Hepatocyte (in vitro differentiated cells): Measurements from ENCODE around the gene UGT1A10. TPM values are rescaled to one million over a fixed set of nuclear protein-coding genes. Genes with fewer than 3 reads are reported as not detected.
"Not testable (repeated sequence)": the region's sequence is repeated elsewhere in the genome, so short reads cannot be mapped to it uniquely, and the experiment has no call there.

Experiments used
- DNase-seq: peaks from one replicate; pipeline ENCODE4 v3.0.0-alpha.2; 2016; ENCODE audit warnings: low spot score
- H2AFZ ChIP-seq: fragments of 200-600 bp; sonication (generic); 2 replicates; pipeline ENCODE4 v1.6.0; 2016; ENCODE audit warnings: antibody characterized with exemption, mild to moderate bottlenecking
- H3K27ac ChIP-seq: fragments of 200-600 bp; sonication (generic); 2 replicates; pipeline ENCODE4 v1.5.1; 2016; ENCODE audit warnings: mild to moderate bottlenecking
- H3K27me3 ChIP-seq: fragments of 200-600 bp; sonication (generic); 2 replicates; pipeline ENCODE4 v1.6.1; 2016
- H3K36me3 ChIP-seq: fragments of 200-600 bp; sonication (generic); replicated peaks from 2 replicates; pipeline ENCODE4 v1.5.1; 2016; ENCODE audit warnings: low read depth; ENCODE audit not compliant: insufficient read depth
- H3K4me1 ChIP-seq: fragments of 200-600 bp; sonication (generic); 2 replicates; pipeline ENCODE4 v1.5.1; 2016; ENCODE audit warnings: mild to moderate bottlenecking, moderate library complexity; ENCODE audit not compliant: insufficient read depth
- H3K4me2 ChIP-seq: fragments of 200-600 bp; sonication (generic); 2 replicates; pipeline ENCODE4 v1.6.0; 2016
- H3K4me3 ChIP-seq: fragments of 200-600 bp; sonication (generic); 2 replicates; pipeline ENCODE4 v1.5.1; 2016; ENCODE audit warnings: mild to moderate bottlenecking
- H3K79me2 ChIP-seq: fragments of 200-600 bp; sonication (generic); 2 replicates; pipeline ENCODE4 v1.6.0; 2017; ENCODE audit warnings: mild to moderate bottlenecking
- H3K9me2 ChIP-seq: fragments of 200-600 bp; sonication (generic); replicated peaks from 2 replicates; pipeline ENCODE4 v1.6.0; 2017; ENCODE audit warnings: mild to moderate bottlenecking; ENCODE audit not compliant: insufficient read depth
- H3K9me3 ChIP-seq: fragments of 200-600 bp; sonication (generic); 2 replicates; pipeline ENCODE4 v1.5.1; 2016; ENCODE audit warnings: low read depth, mild to moderate bottlenecking
- H4K20me1 ChIP-seq: fragments of 200-600 bp; sonication (generic); 2 replicates; pipeline ENCODE4 v1.6.0; 2016; ENCODE audit warnings: mild to moderate bottlenecking; ENCODE audit not compliant: insufficient read depth, poor library complexity, severe bottlenecking
- EZH2 ChIP-seq: fragments of 200-600 bp; sonication (generic); IDR thresholded peaks from 2 replicates; pipeline ENCODE4 v1.6.1; 2016; ENCODE audit warnings: antibody characterized with exemption, mild to moderate bottlenecking, borderline replicate concordance
- EZH2phosphoT487 ChIP-seq: fragments of 200-600 bp; sonication (generic); IDR thresholded peaks from one replicate; pipeline ENCODE4 v1.6.1; 2018; ENCODE audit warnings: antibody characterized with exemption, mild to moderate bottlenecking, low read depth, moderate library complexity; ENCODE audit not compliant: unreplicated experiment, severe bottlenecking
- whole genome bisulfite sequencing: methylation state at CpG from one replicate; pipeline ENCODE4 v1.1.6; 2016; ENCODE audit warnings: low lambda C conversion rate; ENCODE audit errors: missing lambda C conversion rate; 5-methylcytosine and 5-hydroxymethylcytosine counted together
- polyA plus RNA-seq: library from polyadenylated mRNA; unstranded; fragments of >200 nt; fragmentation: Nextera tagmentation; extraction: Ambion mirVana; gene quantifications from 2 replicates; pipeline ENCODE4 v1.2.1, GENCODE V29; 2016
- total RNA-seq: library from RNA; depleted of rRNA; stranded (reverse); fragments of >200 nt; gene quantifications from 2 replicates; pipeline ENCODE4 v1.2.3, GENCODE V29; 2014
- TF ChIP-seq, protein P1 (sequence below): fragments of 200-600 bp; sonication (generic); IDR thresholded peaks from 2 replicates; pipeline ENCODE4 v1.5.1; 2016; ENCODE audit warnings: antibody characterized with exemption, mild to moderate bottlenecking; ENCODE audit not compliant: poor library complexity

UGT1A10 gene
- total and polyA plus RNA-seq, 2 experiments from 2014 or later = not detected

DNA sequence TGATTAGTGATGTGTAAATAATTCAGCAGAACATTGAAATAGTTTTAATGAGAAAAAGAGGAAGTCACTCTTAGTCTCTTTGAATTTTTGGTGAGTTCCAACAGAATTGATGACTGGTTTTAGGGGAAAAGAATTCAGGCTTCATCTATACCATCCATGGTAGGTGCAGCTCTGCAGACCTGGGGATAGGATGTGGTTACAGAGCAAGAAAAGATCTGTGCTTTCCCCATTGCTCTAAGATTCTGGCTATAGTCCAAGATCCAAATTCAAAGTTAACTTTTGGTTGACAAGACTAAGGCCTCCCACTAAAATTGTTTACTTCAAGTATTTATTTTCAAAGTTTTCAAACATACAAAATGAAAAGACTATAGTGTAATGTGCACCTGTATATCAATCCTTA, 3.6 kb downstream of the UGT1A10 start:
- no peak overlapping the region for H3K4me2 ChIP-seq
- H3K9me2 ChIP-seq = no peaks in the 10 kb centered on the region
- DNase-seq = no peak
- no peak overlapping the region for H2AFZ ChIP-seq
- no peaks in the 10 kb centered on the region for H4K20me1 ChIP-seq
- no peaks in the 10 kb centered on the region for H3K36me3 ChIP-seq
- no peaks in the 10 kb centered on the region for H3K4me1 ChIP-seq
- no peaks in the 10 kb centered on the region for H3K9me3 ChIP-seq
- no peaks in the 10 kb centered on the region for H3K27me3 ChIP-seq
- H3K27ac ChIP-seq = no peak overlapping the region
- no peak overlapping the region for H3K4me3 ChIP-seq
- H3K79me2 ChIP-seq = no peaks in the 10 kb centered on the region
- TF ChIP-seq EZH2phosphoT487 (no peak), EZH2 (no peak)
- TF ChIP-seq, protein P1, sequence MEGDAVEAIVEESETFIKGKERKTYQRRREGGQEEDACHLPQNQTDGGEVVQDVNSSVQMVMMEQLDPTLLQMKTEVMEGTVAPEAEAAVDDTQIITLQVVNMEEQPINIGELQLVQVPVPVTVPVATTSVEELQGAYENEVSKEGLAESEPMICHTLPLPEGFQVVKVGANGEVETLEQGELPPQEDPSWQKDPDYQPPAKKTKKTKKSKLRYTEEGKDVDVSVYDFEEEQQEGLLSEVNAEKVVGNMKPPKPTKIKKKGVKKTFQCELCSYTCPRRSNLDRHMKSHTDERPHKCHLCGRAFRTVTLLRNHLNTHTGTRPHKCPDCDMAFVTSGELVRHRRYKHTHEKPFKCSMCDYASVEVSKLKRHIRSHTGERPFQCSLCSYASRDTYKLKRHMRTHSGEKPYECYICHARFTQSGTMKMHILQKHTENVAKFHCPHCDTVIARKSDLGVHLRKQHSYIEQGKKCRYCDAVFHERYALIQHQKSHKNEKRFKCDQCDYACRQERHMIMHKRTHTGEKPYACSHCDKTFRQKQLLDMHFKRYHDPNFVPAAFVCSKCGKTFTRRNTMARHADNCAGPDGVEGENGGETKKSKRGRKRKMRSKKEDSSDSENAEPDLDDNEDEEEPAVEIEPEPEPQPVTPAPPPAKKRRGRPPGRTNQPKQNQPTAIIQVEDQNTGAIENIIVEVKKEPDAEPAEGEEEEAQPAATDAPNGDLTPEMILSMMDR = no peak

DNA sequence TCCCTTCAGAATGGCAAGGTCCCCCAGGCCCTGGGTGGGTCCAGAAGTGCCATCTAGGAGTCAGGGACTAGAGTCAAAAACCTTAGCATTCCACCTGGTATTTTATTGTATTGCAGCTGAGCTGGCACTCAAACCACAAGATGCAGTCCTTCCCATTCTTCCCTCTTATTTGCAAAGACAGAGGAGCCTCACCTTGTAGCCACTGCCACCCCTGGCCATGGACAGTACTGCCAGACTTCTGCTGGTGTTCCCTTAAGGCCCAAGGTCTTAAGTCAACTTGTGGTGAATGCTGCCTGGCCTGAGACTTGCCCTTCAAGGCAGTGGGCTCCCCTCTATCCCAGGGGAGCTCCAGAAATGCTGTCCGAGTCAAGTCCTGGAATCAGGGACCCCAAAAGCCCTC, 6.9 kb downstream of the UGT1A10 start:
- Histone ChIP-seq H3K4me2 (no peak overlapping the region), H3K36me3 (no peaks in the 10 kb centered on the region), H3K4me3 (no peak overlapping the region), H2AFZ (no peak overlapping the region), H3K27ac (no peak overlapping the region), H3K9me3 (no peaks in the 10 kb centered on the region), H3K9me2 (no peaks in the 10 kb centered on the region), H3K4me1 (no peaks in the 10 kb centered on the region), H3K79me2 (no peaks in the 10 kb centered on the region), H3K27me3 (no peaks in the 10 kb centered on the region), H4K20me1 (no peaks in the 10 kb centered on the region)
- TF ChIP-seq EZH2phosphoT487 (no peak), EZH2 (no peak)
- TF ChIP-seq, protein P1 = peak; percentile 8
- WGBS = 87% methylated on average over 1 of the region's 1 CpG
- peak; percentile 3 for DNase-seq

DNA sequence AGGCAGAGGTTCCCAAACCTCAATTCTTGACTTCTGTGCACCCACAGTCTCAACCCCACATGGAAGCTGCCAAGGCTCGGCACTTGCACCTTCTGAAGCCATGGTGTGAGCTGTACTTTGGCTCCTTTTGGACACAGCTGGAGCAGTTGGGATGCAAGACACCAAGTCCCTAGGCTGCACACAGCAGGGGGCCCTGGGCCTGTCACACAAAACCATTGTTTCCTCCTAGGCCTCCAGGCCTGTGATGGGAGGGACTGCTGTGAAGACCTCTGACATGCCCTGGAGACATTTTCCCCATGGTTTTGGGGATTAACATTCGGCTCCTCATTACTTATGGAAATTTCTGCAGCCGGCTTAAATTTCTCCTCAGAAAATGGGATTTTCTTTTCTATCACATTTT, 9.8 kb downstream of the UGT1A10 start:
- H3K36me3 ChIP-seq, H3K9me3 ChIP-seq, H3K4me1 ChIP-seq, H3K27ac ChIP-seq, H3K79me2 ChIP-seq, H3K4me3 ChIP-seq, H3K4me2 ChIP-seq, H3K27me3 ChIP-seq, H4K20me1 ChIP-seq, H3K9me2 ChIP-seq, H2AFZ ChIP-seq, DNase-seq: not testable (repeated sequence)
- WGBS = 90% methylated on average over 3 of the region's 3 CpGs

DNA sequence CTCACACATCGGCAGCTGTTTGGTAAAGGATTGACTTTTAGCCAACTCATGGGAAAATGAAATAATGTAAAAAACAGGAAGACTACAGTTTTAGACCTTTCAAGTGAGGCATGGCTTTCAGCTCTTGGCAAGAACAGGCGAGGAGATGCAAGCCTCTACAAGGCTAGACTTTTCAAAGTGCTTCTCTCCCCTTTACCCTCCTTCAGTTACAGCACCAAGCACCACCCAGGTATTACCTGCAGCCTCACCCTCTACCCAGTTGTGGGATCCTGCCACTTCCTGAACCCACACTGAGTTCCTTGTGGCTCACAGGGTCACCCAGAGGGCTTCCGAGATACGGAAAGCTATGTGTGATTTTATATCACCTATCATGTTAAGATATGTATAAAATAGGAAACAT, 14.7 kb downstream of the UGT1A10 start:
- DNase-seq = no peak
- H3K27me3 ChIP-seq = no peaks in the 10 kb centered on the region
- H3K36me3 ChIP-seq = no peaks in the 10 kb centered on the region
- no peaks in the 10 kb centered on the region for H4K20me1 ChIP-seq
- no peaks in the 10 kb centered on the region for H3K9me2 ChIP-seq
- no peaks in the 10 kb centered on the region for H3K4me1 ChIP-seq
- H3K79me2 ChIP-seq = no peaks in the 10 kb centered on the region
- no peak for TF ChIP-seq EZH2
- TF ChIP-seq, protein P1 = no peak
- no peak for TF ChIP-seq EZH2phosphoT487
- H3K4me3 ChIP-seq = no peak overlapping the region
- H3K4me2 ChIP-seq = no peak overlapping the region
- 85% methylated on average over 4 of the region's 4 CpGs for WGBS
- H3K27ac ChIP-seq = no peak overlapping the region
- H3K9me3 ChIP-seq = no peaks in the 10 kb centered on the region
- no peak overlapping the region for H2AFZ ChIP-seq
